DMS114 treated with DMSO at 0.1 percent for 48 hours (cell line): Measurements from ENCODE around the gene FAM168A.

ENCODE experiments used
- DNase-seq: peaks from one replicate; lab custom pipeline; 2025; ENCODE audit not compliant: unreplicated experiment; lab: John Stamatoyannopoulos, UW

FAM168A gene, protein sequence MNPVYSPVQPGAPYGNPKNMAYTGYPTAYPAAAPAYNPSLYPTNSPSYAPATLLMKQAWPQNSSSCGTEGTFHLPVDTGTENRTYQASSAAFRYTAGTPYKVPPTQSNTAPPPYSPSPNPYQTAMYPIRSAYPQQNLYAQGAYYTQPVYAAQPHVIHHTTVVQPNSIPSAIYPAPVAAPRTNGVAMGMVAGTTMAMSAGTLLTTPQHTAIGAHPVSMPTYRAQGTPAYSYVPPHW

DNA sequence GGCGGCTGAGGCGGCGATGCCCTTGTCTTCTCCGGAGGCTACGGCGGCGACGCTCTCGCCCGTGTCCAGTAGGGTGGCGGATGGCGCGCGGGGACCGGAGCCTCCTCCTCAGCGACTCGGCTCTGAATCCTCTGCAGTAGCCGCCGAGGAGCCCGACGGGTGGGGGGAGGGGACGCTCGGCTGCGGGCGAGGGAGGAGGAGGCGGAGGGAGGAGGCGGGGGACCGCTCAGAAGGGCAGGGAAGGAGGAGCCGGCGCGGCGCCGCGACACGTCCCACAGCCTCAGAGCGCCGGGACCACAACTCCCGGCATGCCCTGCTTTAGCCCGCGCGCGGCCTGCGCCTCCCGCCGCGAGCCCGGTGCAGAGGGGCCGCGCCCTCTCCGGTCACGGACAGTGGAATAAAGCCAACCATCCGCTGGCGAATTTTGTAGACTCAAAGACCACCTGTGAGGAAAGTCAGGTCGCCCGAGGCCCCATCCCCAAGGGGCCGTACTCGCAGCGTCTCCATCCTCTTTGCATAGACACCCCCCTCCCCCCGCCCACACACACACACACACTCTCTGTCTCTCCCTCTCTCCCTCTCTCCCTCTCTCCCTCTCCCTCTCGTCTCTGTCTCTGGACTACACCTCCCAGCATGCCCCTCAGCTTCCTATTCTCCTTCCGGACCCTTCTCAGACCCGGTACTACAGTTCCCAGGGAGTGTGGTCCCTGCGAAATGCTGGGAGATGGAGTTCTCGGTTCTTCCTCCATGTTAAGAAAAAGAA lies at the start of gene FAM168A:
Gene FAM168A, minus strand, starts transcription at position 157 of the 763 bp plus-strand sequence. CDS start 129,638 bp downstream, outside the sequence.
- DNase-seq: peak; percentile 94

DNA sequence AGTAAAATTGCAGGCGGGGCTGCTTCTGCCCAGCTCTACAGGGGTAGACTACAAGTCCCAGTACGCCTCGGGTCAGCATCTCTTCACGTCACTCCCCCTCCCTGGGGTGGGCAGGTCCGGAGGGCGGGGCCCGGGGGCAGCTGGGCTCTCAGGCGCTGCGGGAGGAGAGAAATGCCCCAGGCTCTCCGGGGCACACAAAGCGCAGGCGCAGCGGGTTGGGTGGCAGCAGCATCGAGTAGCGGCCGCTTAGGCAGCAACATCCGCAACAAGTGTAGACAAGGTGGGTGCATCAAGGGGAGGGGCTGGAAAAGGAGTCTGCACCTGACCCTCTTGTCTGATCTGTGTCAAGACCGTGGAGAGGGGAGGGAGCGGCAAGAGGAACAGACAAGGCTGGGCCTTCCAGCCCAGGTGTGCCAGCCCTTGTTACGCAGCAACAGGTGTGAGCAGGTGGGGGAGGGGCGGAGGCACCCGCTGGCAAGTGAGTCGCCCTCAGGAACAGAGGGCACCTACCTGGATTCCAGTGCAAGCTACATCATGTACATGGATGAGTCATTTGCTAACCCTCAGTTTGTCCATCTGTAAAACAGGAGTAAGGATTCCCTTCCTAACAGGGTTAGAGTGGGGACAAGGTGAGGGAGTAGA lies 49.7 kb upstream of the FAM168A start:
- DNase-seq: peak; percentile 69

DNA sequence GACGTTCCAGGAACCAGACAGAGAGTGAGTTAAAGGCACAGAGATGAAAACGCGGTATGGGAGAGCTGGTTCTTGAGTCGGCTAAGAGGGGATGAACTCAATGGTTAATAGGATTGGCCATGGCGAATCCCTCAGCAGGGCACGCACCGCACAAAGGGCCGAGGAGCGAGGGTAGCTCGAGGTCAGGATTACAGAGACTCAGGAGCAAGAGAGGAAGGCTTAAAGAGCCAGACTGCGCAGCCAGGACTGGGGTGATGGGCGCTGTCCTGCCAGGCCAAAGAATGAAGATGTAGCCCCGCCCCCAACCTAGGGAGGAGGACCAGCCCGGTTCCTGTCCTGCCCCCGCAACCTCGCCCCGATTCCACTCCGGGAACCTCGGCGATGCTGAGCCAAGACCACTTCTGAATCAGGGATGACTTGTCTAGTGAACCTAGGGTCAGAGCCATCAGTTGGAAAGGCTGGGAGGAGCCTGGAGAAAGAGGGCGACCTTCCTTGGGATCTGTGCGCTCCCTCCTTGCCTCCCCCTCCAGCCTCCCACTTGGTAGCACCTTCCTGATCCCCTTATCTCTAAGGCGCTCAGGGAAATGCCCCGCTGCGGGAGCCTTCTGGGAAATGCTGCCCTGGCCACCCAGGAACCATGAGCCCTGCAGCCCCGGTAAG lies 48.2 kb upstream of the FAM168A start, which contains the start of gene PLEKHB1:
Gene PLEKHB1, plus strand, starts transcription at position 610 of the 660 bp plus-strand sequence. Its CDS starts 28 bp downstream, at position 638.
- no peak for DNase-seq

DNA sequence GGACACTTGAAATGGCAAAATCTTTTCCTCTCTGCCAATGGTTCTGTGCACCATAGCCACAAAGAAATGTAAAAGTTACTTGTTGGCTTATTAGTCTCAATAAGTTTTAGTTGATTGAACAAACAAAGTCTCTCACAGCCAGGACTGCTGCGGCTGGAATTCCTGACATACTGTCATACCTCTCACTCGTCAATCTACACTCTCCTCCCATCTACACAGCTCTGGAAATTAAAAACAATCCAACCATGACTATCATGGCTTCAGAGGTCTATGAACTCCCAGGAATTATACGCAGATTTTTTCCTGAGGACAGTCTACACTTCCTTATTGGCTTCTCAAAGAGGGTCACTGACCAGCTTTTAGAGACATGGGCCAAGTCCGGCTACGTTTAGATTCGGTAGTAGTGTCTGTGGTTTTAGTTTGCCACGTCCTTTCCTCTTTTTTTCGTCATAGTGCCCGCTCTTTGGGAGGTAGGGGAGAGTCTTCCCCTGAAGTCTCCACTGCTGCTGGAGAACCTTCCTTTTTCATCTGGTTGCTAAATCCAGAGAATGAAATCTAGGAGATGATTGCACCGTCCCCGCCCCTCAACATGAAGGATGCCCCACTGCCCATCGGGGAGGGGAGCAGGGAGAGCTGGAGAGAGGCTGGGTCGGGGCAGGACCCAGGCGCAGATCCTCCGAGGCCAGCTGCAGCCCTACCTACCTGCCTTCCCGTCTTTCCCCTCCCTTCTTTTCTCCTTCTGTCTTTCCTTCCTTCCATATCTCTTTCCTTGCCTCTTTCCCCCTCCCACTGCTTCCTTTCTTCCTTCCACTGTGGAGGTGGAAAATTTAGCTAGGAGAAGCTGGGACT lies 47.4 kb upstream of the FAM168A start:
- DNase-seq: no peak

DNA sequence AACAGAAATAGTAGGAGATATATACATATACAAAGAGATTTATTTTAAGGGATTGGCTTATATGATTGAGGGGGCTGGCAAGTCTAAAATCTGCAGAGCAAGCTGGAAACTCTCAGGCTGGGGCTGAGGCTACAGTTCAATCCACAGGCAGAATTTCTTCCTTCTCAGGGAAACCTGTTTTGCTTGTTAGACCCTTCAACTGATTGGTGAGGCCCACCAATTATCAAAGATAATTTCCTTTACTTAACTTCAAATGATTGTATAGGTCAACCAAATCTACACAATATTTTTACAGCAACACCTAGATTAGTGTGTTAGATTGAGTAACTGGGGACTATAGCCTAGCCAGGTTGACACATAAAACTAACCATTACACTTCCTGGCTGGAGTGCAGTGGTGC lies 43.8 kb upstream of the FAM168A start:
- no peak for DNase-seq

DNA sequence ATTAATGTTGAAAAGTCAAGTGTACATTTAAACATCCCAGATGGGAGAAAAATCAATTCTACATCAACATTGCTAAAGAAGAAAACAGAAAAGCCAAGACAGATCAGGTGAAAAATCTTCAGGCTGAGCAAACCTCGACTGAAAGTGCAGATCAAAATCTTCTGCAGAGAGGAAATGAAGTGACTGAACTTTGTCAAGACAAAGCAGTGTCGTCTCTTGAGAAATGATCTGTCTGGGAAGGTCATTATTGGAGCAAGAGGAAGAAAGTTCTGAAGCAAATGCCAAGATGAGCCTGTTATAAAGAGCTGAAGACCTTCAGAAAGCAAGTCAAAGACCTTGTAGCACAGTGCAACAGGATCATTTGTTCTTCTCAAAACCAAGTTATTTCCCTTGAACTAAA lies 42.7 kb upstream of the FAM168A start:
- no peak for DNase-seq

DNA sequence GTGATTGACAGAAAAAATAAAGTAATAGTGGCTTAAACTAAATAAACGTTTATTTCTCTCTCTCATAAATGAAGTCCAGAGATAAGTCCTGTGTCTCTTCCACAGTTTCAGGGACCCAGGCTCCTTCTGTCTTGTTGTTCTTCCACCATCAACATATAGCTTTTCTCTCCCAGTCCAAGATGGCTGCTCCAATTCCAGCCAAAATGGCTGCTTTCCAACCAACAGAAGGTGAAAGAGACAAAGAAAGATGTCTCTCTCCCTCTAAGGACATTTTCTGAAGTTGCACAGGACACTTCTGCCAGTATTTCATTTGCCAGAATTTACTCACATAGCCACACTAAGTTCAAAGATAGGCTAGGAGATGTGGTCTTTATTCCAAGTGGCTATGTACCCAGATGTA lies 39.1 kb upstream of the FAM168A start:
- no peak for DNase-seq

DNA sequence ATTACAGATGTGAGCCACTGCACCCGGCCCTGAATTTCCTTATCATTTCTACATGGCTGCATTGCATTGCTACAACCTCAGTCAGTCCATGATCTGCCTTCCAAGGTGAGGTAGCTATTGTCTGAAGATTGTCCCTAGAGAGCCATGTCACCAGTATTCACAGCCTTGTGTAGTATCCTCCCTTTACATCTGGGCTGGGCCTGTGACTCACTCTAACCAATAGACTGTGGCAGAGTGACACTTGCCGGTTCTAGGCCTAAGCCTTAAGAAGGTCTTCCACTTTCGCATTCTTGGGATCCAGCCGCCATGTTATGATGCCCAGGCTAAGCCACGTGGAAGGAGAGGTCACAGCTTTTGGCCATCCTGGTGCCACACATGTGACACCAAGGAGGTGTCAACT lies 38.3 kb upstream of the FAM168A start:
- DNase-seq: no peak

DNA sequence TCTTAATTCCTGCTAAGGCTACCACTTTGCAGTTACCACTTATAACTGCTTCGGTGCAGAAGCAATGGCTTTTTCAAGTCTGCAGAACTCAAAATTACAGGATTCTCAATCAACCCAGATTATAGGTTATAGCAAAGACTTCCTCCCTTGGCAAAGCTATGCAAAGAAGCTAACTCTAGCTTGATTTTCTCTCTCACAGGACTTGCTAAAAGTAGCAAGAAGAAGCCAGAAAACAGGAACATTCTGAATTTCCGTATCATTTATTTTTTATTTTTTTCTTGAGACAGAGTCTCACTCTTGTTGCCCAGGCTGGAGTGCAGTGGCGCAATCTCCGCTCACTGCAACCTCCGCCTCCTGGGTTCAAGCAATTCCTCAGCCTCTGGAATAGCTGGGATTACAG lies 37.8 kb upstream of the FAM168A start:
- DNase-seq: no peak

DNA sequence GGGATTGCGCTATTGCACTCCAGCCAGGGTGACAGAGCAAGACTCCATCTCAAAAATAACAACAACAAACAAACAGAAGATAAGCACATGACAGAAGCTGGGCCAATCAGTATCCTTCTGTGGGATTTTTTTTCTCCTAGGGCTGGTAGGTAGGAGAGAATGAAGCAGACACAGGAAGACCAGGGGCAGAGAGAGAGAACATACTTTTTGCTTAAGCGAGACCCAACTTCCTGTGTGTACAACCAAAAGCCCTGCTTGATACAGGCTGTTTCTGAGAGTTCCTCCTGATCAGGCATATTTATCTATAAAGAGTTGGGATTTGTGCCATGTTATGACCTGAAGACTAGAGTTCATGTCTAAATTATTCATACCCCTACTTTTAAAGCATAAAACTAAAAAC lies 36.1 kb upstream of the FAM168A start:
- no peak for DNase-seq

DNA sequence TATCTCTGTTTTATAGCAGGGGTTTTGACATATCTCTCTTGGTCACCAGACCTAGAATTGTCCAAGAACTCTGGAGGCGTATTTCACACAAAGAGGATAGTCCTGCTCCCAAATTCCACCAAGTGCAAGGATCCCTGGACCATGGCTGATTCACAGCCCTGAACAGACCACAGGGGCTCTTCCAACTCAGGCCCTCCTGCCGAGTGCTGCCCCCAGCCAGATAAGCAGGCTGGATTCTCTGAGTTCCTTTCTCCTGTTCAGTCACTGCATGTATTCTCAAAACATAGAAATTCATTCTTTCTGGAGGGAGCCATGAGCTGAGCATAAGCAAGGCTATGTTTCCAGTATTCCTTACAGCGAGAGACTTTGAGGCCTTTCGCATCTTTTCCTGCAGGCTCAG lies 35.1 kb upstream of the FAM168A start:
- no peak for DNase-seq

DNA sequence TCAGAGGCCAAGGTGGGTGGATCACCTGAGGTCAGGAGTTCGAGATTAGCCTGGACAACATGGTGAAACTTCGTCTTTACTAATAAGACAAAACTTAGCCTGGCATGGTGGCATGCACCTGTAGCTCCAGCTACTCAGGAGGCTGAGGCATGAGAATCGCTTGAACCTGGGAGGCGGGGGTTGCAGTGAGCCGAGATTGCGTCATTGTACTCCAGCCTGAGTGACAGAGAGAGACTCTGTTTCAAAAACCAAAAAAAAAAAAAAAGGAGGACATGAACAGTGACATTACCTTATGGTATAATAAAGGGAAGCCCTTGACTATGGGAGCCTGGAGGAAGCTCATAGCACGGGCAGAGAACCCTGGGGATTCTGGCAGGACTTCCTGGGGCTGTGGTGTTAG lies 32.0 kb upstream of the FAM168A start:
- no peak for DNase-seq

DNA sequence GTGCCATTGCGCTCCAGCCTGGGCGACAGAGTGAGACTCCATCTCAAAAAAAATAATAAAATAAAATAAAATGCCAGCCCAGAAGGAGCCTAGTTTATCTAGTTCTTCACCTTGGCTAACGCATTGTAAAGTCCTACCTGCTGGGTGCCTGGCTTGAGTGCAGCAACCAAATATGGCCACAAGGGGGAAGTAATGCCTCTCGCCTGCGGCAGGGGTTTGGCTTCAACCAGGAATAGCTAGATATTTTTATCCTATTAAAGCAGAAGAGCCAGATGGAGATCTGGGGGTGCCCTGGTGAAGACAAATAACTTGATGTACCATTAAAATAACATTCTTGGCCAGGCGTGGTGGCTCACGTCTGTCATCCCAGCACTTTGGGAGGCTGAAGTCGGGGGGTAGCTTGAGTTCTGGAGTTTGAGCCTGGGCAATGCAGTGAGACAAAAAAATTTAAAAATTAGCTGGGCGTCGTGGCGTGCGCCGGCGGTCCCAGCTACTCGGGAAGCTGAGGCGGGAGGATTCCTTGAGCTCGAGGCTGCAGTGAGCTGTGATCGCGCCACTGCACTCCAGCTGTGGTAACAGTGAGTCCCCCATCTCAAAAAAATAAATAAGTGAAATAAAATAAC lies 27.9 kb upstream of the FAM168A start:
- DNase-seq: peak; percentile 45

DNA sequence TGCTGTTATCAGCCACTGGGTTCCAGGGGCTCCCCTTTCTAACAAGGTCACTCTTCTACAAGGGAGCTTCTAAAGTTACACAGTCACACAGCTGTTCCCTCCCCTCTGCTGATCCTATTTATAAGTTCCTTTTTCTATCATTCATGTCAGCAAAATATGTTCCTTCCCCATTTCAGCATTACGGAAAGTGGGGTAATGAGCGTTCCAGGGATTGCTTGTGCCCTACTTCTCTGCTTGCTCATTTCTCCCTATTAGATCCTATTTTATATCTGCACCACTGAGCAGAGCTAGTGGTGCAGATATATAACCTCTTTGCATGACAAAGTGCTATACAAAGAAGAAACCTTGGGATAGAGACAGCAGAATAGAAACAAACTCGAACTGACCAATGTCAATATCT lies 25.8 kb upstream of the FAM168A start:
- DNase-seq: no peak

DNA sequence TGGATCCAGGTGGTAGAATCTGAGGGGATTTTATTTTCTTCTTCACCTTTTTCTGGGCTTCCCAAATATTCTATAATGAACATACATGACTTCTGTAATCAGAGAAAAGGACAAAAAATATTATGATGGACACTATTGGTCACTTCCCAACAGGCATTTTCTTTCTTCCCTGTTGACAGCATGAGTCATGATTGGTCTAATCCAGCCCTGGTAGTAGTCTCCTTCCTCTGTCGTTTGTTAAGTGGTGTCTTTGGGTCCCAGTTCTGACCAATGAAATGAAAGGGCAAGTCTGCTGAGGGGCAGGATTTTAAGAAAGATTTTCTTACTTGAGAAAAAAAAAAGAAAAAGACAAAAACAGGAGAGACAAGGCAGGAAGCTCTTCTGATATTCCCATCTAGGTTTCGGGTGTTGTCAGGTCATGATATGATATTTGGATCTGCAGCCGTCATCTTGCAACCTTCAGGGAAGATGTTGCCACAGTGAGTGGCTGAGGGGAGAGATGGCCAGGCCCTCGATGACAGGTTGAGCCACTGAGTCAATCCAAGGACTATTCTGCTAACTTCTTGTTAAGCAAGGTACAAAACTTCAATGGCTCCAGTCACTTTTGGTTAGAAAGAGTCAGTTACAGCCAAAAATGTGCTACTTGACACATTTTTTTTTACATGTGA lies 25.1 kb upstream of the FAM168A start:
- DNase-seq: no peak

DNA sequence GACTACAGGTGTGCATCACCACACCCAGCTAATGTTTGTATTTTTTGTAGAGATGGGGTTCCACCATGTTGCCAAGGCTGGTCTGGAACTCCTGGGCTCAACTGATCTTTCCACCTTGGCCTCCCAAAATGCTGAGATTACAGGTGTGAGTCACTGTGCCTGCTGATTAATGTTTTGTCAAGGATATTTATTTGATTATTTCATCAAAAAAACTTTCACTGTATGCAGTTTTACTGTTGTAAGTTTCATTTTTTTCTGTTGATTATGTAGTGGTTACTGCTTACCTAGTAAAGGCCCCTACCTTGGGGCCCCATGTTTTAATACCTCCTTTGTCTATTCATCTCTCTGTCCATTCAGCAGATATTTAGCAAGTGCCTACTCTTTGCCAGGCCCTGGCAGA lies 16.7 kb upstream of the FAM168A start:
- no peak for DNase-seq

DNA sequence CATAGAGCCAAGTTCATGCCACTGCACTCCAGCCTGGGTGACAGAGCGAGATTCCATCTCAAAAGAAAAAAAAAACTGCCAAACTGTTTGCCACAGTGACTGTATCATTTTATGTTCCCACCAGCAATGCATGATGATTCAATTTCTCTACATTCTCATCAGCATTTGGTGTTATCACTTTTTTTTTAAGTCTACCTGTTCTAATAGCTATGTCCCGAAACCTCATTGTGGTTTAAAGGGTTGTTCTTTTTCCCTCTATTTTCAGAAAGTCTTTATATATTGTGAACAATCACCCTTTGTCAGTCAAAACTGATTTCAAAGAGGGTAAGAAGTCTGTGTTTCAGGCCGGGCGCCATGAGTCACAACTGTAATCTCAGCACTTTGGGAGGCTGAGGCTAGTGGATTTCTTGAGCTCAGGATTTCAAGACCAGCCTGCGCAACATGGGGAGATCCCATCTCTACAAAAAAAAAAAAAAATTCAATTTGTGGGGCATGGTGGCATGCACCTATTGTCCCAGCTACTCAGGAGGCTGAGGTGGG lies 14.8 kb upstream of the FAM168A start:
- no peak for DNase-seq

DNA sequence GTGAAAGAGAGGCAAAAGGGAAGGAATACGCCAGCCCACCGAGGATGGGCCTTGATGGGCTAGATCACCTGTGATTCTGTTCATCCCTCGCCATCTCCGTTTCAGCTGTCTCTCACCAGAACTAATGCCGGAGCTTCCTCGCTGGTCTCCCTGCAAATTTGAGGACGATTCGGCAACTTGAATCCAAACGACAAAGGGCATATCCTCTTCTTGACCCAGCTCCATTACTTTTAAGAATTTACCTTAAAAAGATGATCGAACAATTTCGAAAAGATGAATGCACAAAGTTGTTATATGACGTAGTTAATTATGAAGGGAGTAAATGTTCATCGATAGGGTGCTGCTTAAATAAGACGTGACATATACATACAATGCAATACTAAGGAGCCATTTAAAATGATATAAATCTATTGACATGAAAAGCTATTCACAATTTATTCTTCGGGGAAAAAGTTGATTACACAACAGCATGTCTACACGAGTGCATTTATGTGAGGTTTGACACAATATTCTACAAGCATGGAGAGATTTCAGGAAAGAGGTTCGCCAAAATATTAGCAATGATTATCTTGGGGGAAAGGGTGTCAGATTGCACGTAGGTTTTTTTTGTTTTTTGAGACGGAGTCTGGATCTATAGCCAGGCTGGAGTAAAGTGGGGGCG lies 937 bp upstream of the FAM168A start:
- peak; percentile 47 for DNase-seq
